ENCODE measurements around the gene E2F6.
A peak's percentile ranks its signal among the peaks of the same experiment; 100 is the strongest.

E2F6 gene

GRCh38 chr2:11477994-11478393 lies 12.0 kb upstream of the E2F6 start:
- Histone ChIP-seq H2BK120ac (ENCODE audit: low read depth, low read length) (no peak overlapping the region), H2BK15ac (ENCODE audit: low read length) (no peak overlapping the region), H3K9me3 (replicated peaks in 1 of 2; ENCODE audit: control insufficient read depth in 2 of 2, insufficient read depth in 1 of 2, low read depth in 1 of 2, low read length in 2 of 2) (no peaks in the 10 kb centered on the region), H4K91ac (ENCODE audit: low read depth, low read length, poor library complexity) (no peak overlapping the region), H3K79me1 (ENCODE audit: low read depth, low read length) (peaks cover 6% of the 10 kb centered on the region), H3K23ac (ENCODE audit: low read depth, low read length, poor library complexity) (no peak overlapping the region), H3K9ac (ENCODE audit: low read depth, low read length, poor library complexity) (no peak overlapping the region), H2AK5ac (ENCODE audit: low read depth, low read length) (no peak overlapping the region), H3K4me3 (ENCODE audit: low read length in 2 of 2) (no peak overlapping the region), H2BK5ac (ENCODE audit: low read length) (no peak overlapping the region), H3K4me1 (ENCODE audit: control insufficient read depth in 2 of 2, insufficient read depth in 1 of 2, low read depth in 1 of 2, low read length in 2 of 2) (peaks cover 24 to 44% of the 10 kb centered on the region in 2 donors), H3K18ac (ENCODE audit: low read length) (no peak overlapping the region), H2AFZ (ENCODE audit: low read length) (no peak overlapping the region), H3K4ac (ENCODE audit: low read length) (no peak overlapping the region), H3K14ac (ENCODE audit: low read length) (no peak overlapping the region), H3K27ac (replicated peaks; ENCODE audit: low read length) (no peak overlapping the region), H3K27me3 (ENCODE audit: control insufficient read depth in 3 of 3, insufficient read depth in 3 of 3, low read depth in 1 of 3, low read length in 3 of 3) (peaks cover 0 to 4% (median 0%) of the 10 kb centered on the region in 3 experiments), H4K8ac (ENCODE audit: low read depth, low read length) (no peak overlapping the region), H3K4me2 (ENCODE audit: insufficient read depth, low read length, poor library complexity, severe bottlenecking) (no peak overlapping the region), H3K36me3 (replicated peaks in 1 of 2; ENCODE audit: control insufficient read depth in 2 of 2, insufficient read depth in 2 of 2, low read length in 2 of 2) (no peaks in the 10 kb centered on the region), H2BK12ac (ENCODE audit: low read length) (no peak overlapping the region)
- DNase-seq (ENCODE audit: low spot score), result peak; percentile 91
- no CpG with 5 or more reads among the region's 2 CpGs for WGBS, 2 donors (ENCODE audit: extremely low coverage in 2 of 2, insufficient read length in 2 of 2, insufficient replicate concordance in 1 of 2)

GRCh38 chr2:11473659-11474433 lies 7.9 kb upstream of the E2F6 start:
- Histone ChIP-seq H3K27me3 (ENCODE audit: control insufficient read depth in 3 of 3, insufficient read depth in 3 of 3, low read depth in 1 of 3, low read length in 3 of 3) (no peaks in the 10 kb centered on the region), H3K4ac (ENCODE audit: low read length) (no peak overlapping the region), H3K4me2 (ENCODE audit: insufficient read depth, low read length, poor library complexity, severe bottlenecking) (peak overlapping the region; percentile 56), H3K14ac (ENCODE audit: low read length) (no peak overlapping the region), H3K4me1 (ENCODE audit: control insufficient read depth in 2 of 2, insufficient read depth in 1 of 2, low read depth in 1 of 2, low read length in 2 of 2) (peaks cover 13 to 22% of the 10 kb centered on the region in 2 donors), H3K4me3 (ENCODE audit: low read length in 2 of 2) (no peak overlapping the region), H4K8ac (ENCODE audit: low read depth, low read length) (no peak overlapping the region), H2BK12ac (ENCODE audit: low read length) (no peak overlapping the region), H3K18ac (ENCODE audit: low read length) (no peak overlapping the region), H2AK5ac (ENCODE audit: low read depth, low read length) (no peak overlapping the region), H3K9ac (ENCODE audit: low read depth, low read length, poor library complexity) (no peak overlapping the region), H3K23ac (ENCODE audit: low read depth, low read length, poor library complexity) (no peak overlapping the region), H2BK5ac (ENCODE audit: low read length) (no peak overlapping the region), H3K9me3 (replicated peaks in 1 of 2; ENCODE audit: control insufficient read depth in 2 of 2, insufficient read depth in 1 of 2, low read depth in 1 of 2, low read length in 2 of 2) (no peaks in the 10 kb centered on the region), H2BK15ac (ENCODE audit: low read length) (no peak overlapping the region), H2BK120ac (ENCODE audit: low read depth, low read length) (no peak overlapping the region), H3K79me1 (ENCODE audit: low read depth, low read length) (no peaks in the 10 kb centered on the region), H2AFZ (ENCODE audit: low read length) (peak overlapping the region; percentile 14), H4K91ac (ENCODE audit: low read depth, low read length, poor library complexity) (no peak overlapping the region), H3K27ac (replicated peaks; ENCODE audit: low read length) (peak overlapping the region; percentile 62), H3K36me3 (replicated peaks in 1 of 2; ENCODE audit: control insufficient read depth in 2 of 2, insufficient read depth in 2 of 2, low read length in 2 of 2) (no peaks in the 10 kb centered on the region)
- DNase-seq (ENCODE audit: low spot score), result peak; percentile 70
- no CpG with 5 or more reads among the region's 10 CpGs for WGBS, 2 donors (ENCODE audit: extremely low coverage in 2 of 2, insufficient read length in 2 of 2, insufficient replicate concordance in 1 of 2)

- Histone ChIP-seq H3K27me3 (ENCODE audit: control insufficient read depth in 3 of 3, insufficient read depth in 3 of 3, low read depth in 1 of 3, low read length in 3 of 3) (no peaks in the 10 kb centered on the region), H3K4me2 (ENCODE audit: insufficient read depth, low read length, poor library complexity, severe bottlenecking) (no peak overlapping the region), H3K4ac (ENCODE audit: low read length) (no peak overlapping the region), H2AK5ac (ENCODE audit: low read depth, low read length) (no peak overlapping the region), H3K9ac (ENCODE audit: low read depth, low read length, poor library complexity) (no peak overlapping the region), H3K4me3 (ENCODE audit: low read length in 2 of 2) (no peak overlapping the region), H2BK5ac (ENCODE audit: low read length) (no peak overlapping the region), H4K91ac (ENCODE audit: low read depth, low read length, poor library complexity) (no peak overlapping the region), H2BK120ac (ENCODE audit: low read depth, low read length) (no peak overlapping the region), H3K36me3 (replicated peaks in 1 of 2; ENCODE audit: control insufficient read depth in 2 of 2, insufficient read depth in 2 of 2, low read length in 2 of 2) (peaks cover 6 to 23% of the 10 kb centered on the region in 2 donors), H3K23ac (ENCODE audit: low read depth, low read length, poor library complexity) (no peak overlapping the region), H3K79me1 (ENCODE audit: low read depth, low read length) (no peaks in the 10 kb centered on the region), H4K8ac (ENCODE audit: low read depth, low read length) (no peak overlapping the region), H2AFZ (ENCODE audit: low read length) (no peak overlapping the region), H2BK15ac (ENCODE audit: low read length) (no peak overlapping the region), H3K9me3 (replicated peaks in 1 of 2; ENCODE audit: control insufficient read depth in 2 of 2, insufficient read depth in 1 of 2, low read depth in 1 of 2, low read length in 2 of 2) (peaks cover 2 to 22% of the 10 kb centered on the region in 2 donors), H3K18ac (ENCODE audit: low read length) (no peak overlapping the region), H3K14ac (ENCODE audit: low read length) (no peak overlapping the region), H3K27ac (replicated peaks; ENCODE audit: low read length) (no peak overlapping the region), H3K4me1 (ENCODE audit: control insufficient read depth in 2 of 2, insufficient read depth in 1 of 2, low read depth in 1 of 2, low read length in 2 of 2) (peaks cover 4 to 9% of the 10 kb centered on the region in 2 donors), H2BK12ac (ENCODE audit: low read length) (no peak overlapping the region)
- WGBS, 2 donors (ENCODE audit: extremely low coverage in 2 of 2, insufficient read length in 2 of 2, insufficient replicate concordance in 1 of 2), result no CpG with 5 or more reads among the region's 6 CpGs
- DNase-seq (ENCODE audit: low spot score), result no peak
Measured at GRCh38 chr2:11467749-11468148, 1.8 kb upstream of the E2F6 start.

- H3K36me3 ChIP-seq (replicated peaks in 1 of 2; ENCODE audit: control insufficient read depth in 2 of 2, insufficient read depth in 2 of 2, low read length in 2 of 2), result peaks cover 6 to 29% of the 10 kb centered on the region in 2 donors
- H2BK5ac ChIP-seq (ENCODE audit: low read length), result no peak overlapping the region
- H3K79me1 ChIP-seq (ENCODE audit: low read depth, low read length), result no peaks in the 10 kb centered on the region
- H3K23ac ChIP-seq (ENCODE audit: low read depth, low read length, poor library complexity), result no peak overlapping the region
- DNase-seq (ENCODE audit: low spot score), result no peak
- no peak overlapping the region for H3K4me3 ChIP-seq (ENCODE audit: low read length in 2 of 2)
- H4K91ac ChIP-seq (ENCODE audit: low read depth, low read length, poor library complexity), result no peak overlapping the region
- no peak overlapping the region for H3K18ac ChIP-seq (ENCODE audit: low read length)
- H3K4me2 ChIP-seq (ENCODE audit: insufficient read depth, low read length, poor library complexity, severe bottlenecking), result no peak overlapping the region
- no peak overlapping the region for H2AFZ ChIP-seq (ENCODE audit: low read length)
- no peaks in the 10 kb centered on the region for H3K27me3 ChIP-seq (ENCODE audit: control insufficient read depth in 3 of 3, insufficient read depth in 3 of 3, low read depth in 1 of 3, low read length in 3 of 3)
- no peak overlapping the region for H2AK5ac ChIP-seq (ENCODE audit: low read depth, low read length)
- H3K14ac ChIP-seq (ENCODE audit: low read length), result no peak overlapping the region
- WGBS, 2 donors (ENCODE audit: extremely low coverage in 2 of 2, insufficient read length in 2 of 2, insufficient replicate concordance in 1 of 2), result no CpG with 5 or more reads among the region's 5 CpGs
- no peak overlapping the region for H4K8ac ChIP-seq (ENCODE audit: low read depth, low read length)
- no peak overlapping the region for H2BK12ac ChIP-seq (ENCODE audit: low read length)
- H3K9me3 ChIP-seq (replicated peaks in 1 of 2; ENCODE audit: control insufficient read depth in 2 of 2, insufficient read depth in 1 of 2, low read depth in 1 of 2, low read length in 2 of 2), result peaks cover 2 to 28% of the 10 kb centered on the region in 2 donors
- no peak overlapping the region for H2BK120ac ChIP-seq (ENCODE audit: low read depth, low read length)
- H3K4me1 ChIP-seq (ENCODE audit: control insufficient read depth in 2 of 2, insufficient read depth in 1 of 2, low read depth in 1 of 2, low read length in 2 of 2), result peaks cover 4 to 9% of the 10 kb centered on the region in 2 donors
- H3K9ac ChIP-seq (ENCODE audit: low read depth, low read length, poor library complexity), result no peak overlapping the region
- H2BK15ac ChIP-seq (ENCODE audit: low read length), result no peak overlapping the region
- no peak overlapping the region for H3K4ac ChIP-seq (ENCODE audit: low read length)
- H3K27ac ChIP-seq (replicated peaks; ENCODE audit: low read length), result no peak overlapping the region
Measured at GRCh38 chr2:11467129-11467649, 1.2 kb upstream of the E2F6 start.
